Astrocyte of the spinal cord (primary cell): ENCODE results near the gene ENPP6.

Experiments
- DNase-seq: peaks from one replicate; pipeline ENCODE4 v3.0.0; 2011; ENCODE audit warnings: low read depth, low spot score
- H3K4me3 ChIP-seq: 2 replicates; pipeline ENCODE4 v1.5.1; 2011; ENCODE audit warnings: low read depth, mild to moderate bottlenecking, low read length, moderate library complexity
- in situ Hi-C: cut with HindIII; loops from 2 replicates; pipeline ENCODE4 v1.10.0; 2017; ENCODE audit warnings: low sequenced_read_pairs
- TF ChIP-seq, protein P1 (sequence below): IDR thresholded peaks from 2 replicates; pipeline ENCODE4 v1.5.1; 2012; ENCODE audit warnings: low read depth, mild to moderate bottlenecking, low read length, inconsistent platforms

Gene ENPP6

DNA sequence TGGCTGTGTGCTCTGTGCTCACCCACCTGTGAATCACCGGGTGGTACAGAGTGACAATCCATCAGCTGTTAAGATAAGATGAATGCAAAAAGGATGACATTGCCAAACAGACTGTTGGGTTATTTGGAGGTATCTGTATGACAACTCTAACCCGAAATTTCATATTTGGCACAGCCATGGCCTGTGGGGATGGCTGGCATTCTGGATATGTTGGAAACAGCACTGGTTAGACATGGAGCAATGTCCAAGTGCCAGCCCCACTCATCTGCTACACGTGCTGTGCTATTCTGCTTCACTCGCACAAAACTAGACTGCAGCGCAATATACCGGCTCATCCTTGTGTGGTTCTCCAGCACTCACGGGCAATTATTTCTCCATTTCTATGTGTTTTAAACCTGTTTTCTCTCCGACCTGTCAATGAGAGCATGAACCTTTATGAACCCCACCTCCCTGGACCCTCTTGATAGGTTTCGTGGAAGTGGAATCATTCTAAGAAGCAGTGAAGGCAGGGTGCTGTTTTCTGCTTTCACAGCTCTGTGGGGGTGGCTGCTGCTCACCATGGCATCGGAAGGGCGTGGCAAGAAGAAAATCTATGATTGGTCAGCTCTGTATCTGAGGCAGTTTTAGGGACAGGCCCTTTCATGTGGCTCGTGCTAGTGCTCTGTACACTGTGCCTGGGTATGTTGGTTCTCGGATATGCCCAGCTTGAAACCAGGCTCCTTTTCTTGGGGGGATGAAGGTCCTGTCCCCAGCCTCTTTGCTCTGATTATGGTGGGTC is 94.9 kb downstream of the ENPP6 start:
- H3K4me3 ChIP-seq, result no peak overlapping the region
- TF ChIP-seq, protein P1, sequence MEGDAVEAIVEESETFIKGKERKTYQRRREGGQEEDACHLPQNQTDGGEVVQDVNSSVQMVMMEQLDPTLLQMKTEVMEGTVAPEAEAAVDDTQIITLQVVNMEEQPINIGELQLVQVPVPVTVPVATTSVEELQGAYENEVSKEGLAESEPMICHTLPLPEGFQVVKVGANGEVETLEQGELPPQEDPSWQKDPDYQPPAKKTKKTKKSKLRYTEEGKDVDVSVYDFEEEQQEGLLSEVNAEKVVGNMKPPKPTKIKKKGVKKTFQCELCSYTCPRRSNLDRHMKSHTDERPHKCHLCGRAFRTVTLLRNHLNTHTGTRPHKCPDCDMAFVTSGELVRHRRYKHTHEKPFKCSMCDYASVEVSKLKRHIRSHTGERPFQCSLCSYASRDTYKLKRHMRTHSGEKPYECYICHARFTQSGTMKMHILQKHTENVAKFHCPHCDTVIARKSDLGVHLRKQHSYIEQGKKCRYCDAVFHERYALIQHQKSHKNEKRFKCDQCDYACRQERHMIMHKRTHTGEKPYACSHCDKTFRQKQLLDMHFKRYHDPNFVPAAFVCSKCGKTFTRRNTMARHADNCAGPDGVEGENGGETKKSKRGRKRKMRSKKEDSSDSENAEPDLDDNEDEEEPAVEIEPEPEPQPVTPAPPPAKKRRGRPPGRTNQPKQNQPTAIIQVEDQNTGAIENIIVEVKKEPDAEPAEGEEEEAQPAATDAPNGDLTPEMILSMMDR, result no peak
- no peak for DNase-seq
- in situ Hi-C loops, result no loop called here

DNA sequence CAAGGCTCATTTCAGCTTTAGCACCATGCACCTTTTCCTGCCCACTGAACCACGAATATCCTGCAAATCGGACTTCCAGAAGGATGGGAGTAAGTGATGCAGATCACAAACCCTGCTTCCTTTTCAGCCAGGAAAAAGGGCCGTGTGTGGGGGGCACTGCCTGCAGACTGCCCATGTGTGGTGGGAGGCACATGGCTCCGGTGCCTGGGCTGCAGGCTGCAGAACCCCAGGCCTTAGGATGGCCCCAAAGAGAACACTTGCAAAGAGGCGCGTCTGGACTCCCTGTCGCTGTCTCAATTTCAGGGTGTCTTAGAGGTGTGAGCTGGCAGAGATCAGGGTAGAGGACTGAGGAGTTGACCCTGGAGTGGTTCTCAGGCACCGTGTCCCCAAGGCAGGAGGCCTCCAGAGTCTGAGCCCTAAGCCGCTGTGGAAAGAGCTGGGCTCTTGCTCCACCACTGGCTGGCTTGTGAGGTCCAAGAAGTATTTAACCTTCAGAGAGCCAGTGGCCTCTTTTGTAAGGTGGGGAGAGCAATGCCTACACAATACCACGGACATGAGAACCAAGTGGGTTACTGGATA is 97.0 kb downstream of the ENPP6 start:
- no peak overlapping the region for H3K4me3 ChIP-seq
- DNase-seq, result no peak
- in situ Hi-C loops, result no loop called here
- TF ChIP-seq, protein P1, result no peak

DNA sequence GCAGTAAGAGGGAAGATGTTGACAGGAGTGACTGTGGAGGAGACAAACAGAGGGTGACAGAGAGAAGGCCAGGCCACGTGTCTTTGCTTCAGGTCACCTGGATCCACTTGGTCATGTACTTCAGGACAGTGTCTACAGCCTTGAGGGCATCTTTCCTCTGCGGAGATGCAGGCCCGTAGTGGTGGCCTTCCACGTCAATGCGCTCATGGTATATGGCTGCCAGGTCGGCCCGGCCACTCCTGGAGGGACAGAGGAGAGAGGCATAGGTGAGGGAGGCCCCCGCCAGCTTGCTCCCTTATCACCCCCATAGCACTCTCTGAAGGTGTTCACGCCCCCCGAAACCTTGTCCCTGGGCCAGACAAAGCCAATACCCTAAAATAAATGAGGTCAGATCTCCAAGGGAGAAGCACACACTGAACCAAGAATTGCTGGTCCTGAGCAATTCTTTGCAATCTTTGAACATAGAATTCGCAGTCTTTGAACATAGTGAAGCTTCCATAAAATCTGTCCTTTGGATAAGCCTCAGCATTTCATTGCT is 99.9 kb downstream of the ENPP6 start:
- in situ Hi-C loops, result no loop called here
- TF ChIP-seq, protein P1, result no peak
- no peak overlapping the region for H3K4me3 ChIP-seq
- DNase-seq, result no peak

DNA sequence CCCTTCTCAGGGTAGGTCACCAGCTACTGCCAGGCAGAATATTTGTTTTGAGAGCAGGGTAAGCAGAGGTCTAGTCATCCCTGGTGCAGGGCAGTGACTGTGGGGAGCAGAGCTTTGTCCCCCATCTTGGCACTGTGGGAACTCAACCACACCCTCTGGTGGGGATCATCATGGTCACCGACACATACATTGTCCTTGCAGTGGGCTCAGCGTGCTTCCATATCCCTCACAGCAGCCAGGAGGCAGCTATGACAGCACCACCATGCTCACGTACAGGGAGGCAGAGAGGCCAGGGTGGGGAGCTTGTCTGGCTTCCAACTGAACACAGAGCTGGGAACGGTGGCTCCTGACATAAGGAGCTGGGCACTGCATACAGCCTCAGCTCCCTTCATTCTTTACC is 102.3 kb downstream of the ENPP6 start:
- TF ChIP-seq, protein P1, result no peak
- H3K4me3 ChIP-seq, result no peak overlapping the region
- in situ Hi-C loops, result no loop called here
- no peak for DNase-seq

DNA sequence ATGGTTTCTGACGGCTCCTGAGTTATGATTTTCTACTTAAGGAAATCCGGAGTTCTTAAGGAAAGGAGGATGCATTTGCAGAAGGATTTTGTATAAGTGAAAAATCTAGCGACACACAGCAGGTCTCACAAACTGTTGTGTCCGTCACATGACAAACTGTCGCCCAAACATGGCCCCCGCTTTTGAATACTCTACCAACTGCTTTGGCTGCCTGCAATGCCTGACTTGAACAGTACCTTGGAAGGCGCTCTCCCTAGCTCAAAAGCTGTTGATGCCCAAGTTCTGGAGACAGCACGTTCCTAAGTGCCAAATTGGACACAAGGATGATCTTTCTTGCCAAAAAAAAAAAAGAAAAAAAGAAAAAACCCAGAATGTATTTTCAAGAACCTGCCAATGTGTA is 103.2 kb downstream of the ENPP6 start:
- TF ChIP-seq, protein P1, result no peak
- no peak overlapping the region for H3K4me3 ChIP-seq
- in situ Hi-C loops, result no loop called here
- DNase-seq, result no peak

DNA sequence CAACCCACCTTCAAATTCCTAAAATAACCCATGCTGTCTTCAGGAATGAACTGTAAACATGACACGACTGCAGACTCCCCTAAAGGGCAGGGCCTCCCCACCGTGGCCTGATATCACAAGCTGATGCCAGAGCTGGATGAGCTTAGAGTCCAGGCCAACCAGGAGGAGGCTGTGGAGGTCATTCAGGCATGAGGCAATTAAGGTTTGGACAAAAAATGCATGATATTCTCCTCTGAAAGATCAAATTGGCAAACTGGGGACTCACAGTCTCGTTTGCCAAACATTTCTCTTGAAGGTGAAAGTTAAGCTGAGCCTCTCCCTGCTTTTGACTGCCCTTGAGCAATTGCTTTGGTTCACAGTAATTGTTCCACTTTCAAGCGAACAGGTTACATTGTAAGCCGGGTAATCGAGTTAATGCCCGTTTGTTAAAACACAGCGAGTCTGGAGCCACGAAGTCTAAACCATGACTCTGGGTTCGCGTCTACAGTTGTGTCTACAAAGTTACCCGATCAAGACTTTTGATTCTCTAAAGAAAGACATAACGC is 105.6 kb downstream of the ENPP6 start:
- in situ Hi-C loops, result no loop called here
- H3K4me3 ChIP-seq, result no peak overlapping the region
- TF ChIP-seq, protein P1, result no peak
- no peak for DNase-seq
